ENCODE data around the gene VGLL4.
"Not testable (repeated sequence)": the region's sequence is repeated elsewhere in the genome, so short reads cannot be mapped to it uniquely, and the experiment has no call there.

VGLL4 gene

GRCh38 chr3:11606090-11606784 lies 37.5 kb downstream of the VGLL4 start:
- no peak for DNase-seq (ENCODE audit: low read depth)

- no peak for DNase-seq (ENCODE audit: low read depth)
These were observed 38.3 kb downstream of the VGLL4 start for GRCh38 chr3:11605398-11605797.

GRCh38 chr3:11604139-11604892 lies 39.4 kb downstream of the VGLL4 start:
- DNase-seq (ENCODE audit: low read depth), result peak; percentile 88

GRCh38 chr3:11603628-11604027 lies 40.1 kb downstream of the VGLL4 start:
- peak; percentile 59 for DNase-seq (ENCODE audit: low read depth)

GRCh38 chr3:11602886-11603527 lies 40.7 kb downstream of the VGLL4 start:
- no peak for DNase-seq (ENCODE audit: low read depth)

- no peak for DNase-seq (ENCODE audit: low read depth)
These were observed 41.4 kb downstream of the VGLL4 start for GRCh38 chr3:11602239-11602840.

GRCh38 chr3:11601446-11602238 lies 42.1 kb downstream of the VGLL4 start:
- peak; percentile 23 for DNase-seq (ENCODE audit: low read depth)

- DNase-seq (ENCODE audit: low read depth), result peak; percentile 99
These were observed 43.0 kb downstream of the VGLL4 start for GRCh38 chr3:11600501-11601282.

- DNase-seq (ENCODE audit: low read depth), result no peak
These were observed 47.3 kb downstream of the VGLL4 start for GRCh38 chr3:11596387-11596786.

GRCh38 chr3:11595024-11595423 lies 48.7 kb downstream of the VGLL4 start:
- DNase-seq (ENCODE audit: low read depth), result not testable (repeated sequence)

- DNase-seq (ENCODE audit: low read depth), result no peak
These were observed 50.2 kb downstream of the VGLL4 start for GRCh38 chr3:11593318-11594034.

- peak; percentile 67 for DNase-seq (ENCODE audit: low read depth)
These were observed 51.0 kb downstream of the VGLL4 start for GRCh38 chr3:11592445-11593298.

GRCh38 chr3:11591391-11592282 lies 52.1 kb downstream of the VGLL4 start:
- peak; percentile 90 for DNase-seq (ENCODE audit: low read depth)

- DNase-seq (ENCODE audit: low read depth), result peak; percentile 53
These were observed 52.7 kb downstream of the VGLL4 start for GRCh38 chr3:11591002-11591355.

- DNase-seq (ENCODE audit: low read depth), result no peak
These were observed 54.0 kb downstream of the VGLL4 start for GRCh38 chr3:11589706-11590105.

- DNase-seq (ENCODE audit: low read depth), result no peak
These were observed 55.0 kb downstream of the VGLL4 start for GRCh38 chr3:11588755-11589154.

GRCh38 chr3:11588338-11588737 lies 55.4 kb downstream of the VGLL4 start:
- DNase-seq (ENCODE audit: low read depth), result no peak

GRCh38 chr3:11587766-11588165 lies 55.9 kb downstream of the VGLL4 start:
- DNase-seq (ENCODE audit: low read depth), result no peak

All from ELR (cell line).